Gastroesophageal sphincter (tissue), 3 donors: ENCODE data around the gene TMEM52B.

ENCODE experiments used
- CTCF ChIP-seq, 4 experiments: fragments of 200-600 bp in 2 of 4; fragments of 450-650 bp in 2 of 4; sonication (generic) in 1 of 4; IDR thresholded peaks; one replicate each; pipeline ENCODE4 v1.5.1; 2017 to 2019; ENCODE audit warnings: antibody characterized with exemption in 4 of 4, mild to moderate bottlenecking in 2 of 4, moderate library complexity in 2 of 4
- EP300 ChIP-seq: sonication (generic); formaldehyde crosslinking; IDR thresholded peaks from one replicate; pipeline ENCODE4 v1.6.1; 2017; ENCODE audit warnings: antibody characterized with exemption, mild to moderate bottlenecking
- POLR2A ChIP-seq, 2 donors: fragments of 450-650 bp; IDR thresholded peaks; one replicate each; pipeline ENCODE4 v1.6.1; 2017; ENCODE audit warnings: antibody characterized with exemption in 2 of 2, mild to moderate bottlenecking in 2 of 2, moderate library complexity in 1 of 2

GRCh38 chr12:10182354-10183049, 3.7 kb downstream of the TMEM52B start:
- TF ChIP-seq CTCF (IDR thresholded peaks at IDR 0.05) (no peak), POLR2A (IDR thresholded peaks at IDR 0.05) (no peak), EP300 (no peak)
